HepG2 (cell line): ENCODE measurements around the gene CAMTA1. TPM values are rescaled to one million over a fixed set of nuclear protein-coding genes. Genes with fewer than 3 reads are reported as not detected.

Source experiments
- ATAC-seq: fragments of 200-7000 bp; cut with Tn5 transposase; 3 replicates; pipeline ENCODE4 v1.9.1; 2020; ENCODE audit warnings: mild to moderate bottlenecking, moderate library complexity
- BruUV-seq: library from RNA; stranded (reverse); fragments of 400-500 nt; replicated peaks from 2 replicates; lab custom pipeline; 2021; lab: Mats Ljungman, UMichigan
- CTCF ChIA-PET: fragments of 300-600 bp; formaldehyde crosslinking; extraction: SDS; loops from one replicate; lab custom pipeline; 2021; ENCODE audit warnings: low total read pairs, inconsistent platforms, low intra/inter-chr PET ratio; lab: Yijun Ruan, JAX
- POLR2A ChIA-PET: fragments of 350-600 bp; sonication (Branson Sonifier 250); formaldehyde crosslinking; loops from one replicate; lab custom pipeline; 2020; ENCODE audit warnings: antibody characterized with exemption, inconsistent platforms; lab: Yijun Ruan, JAX
- DNase-seq: peaks from one replicate; pipeline ENCODE4 v3.0.0-alpha.2; 2015; ENCODE audit warnings: low spot score
- FAIRE-seq: peaks from 3 replicates; lab custom pipeline; 2011; peaks lifted over from hg19 to GRCh38; lab: Jason Lieb, UNC
- H2AFZ ChIP-seq: one replicate; pipeline ENCODE4 v1.6.1; 2011; ENCODE audit warnings: low read length, inconsistent platforms
- H3K27ac ChIP-seq: fragments of 300-600 bp; 3 replicates; pipeline ENCODE4 v1.8.0; 2011; ENCODE audit warnings: mixed run types, mild to moderate bottlenecking, mixed read lengths, low read length, inconsistent platforms; ENCODE audit not compliant: insufficient read depth; ENCODE audit errors: extremely low read length
- H3K27me3 ChIP-seq, 2 experiments: fragments of 200-600 bp in 1 of 2; 2 replicates in 1 of 2; 3 replicates in 1 of 2; pipeline versions ENCODE4 v1.6.0 to v1.8.0; 2011; ENCODE audit warnings: low read length in 2 of 2, mild to moderate bottlenecking in 2 of 2, moderate library complexity in 2 of 2, inconsistent platforms in 1 of 2; ENCODE audit not compliant: insufficient read depth in 2 of 2, control insufficient read depth in 1 of 2
- H3K36me3 ChIP-seq, 2 experiments: fragments of 200-600 bp in 1 of 2; replicated peaks in 1 of 2; 2 replicates in 1 of 2; 3 replicates in 1 of 2; pipeline versions ENCODE4 v1.5.1 to v1.8.0; 2011; ENCODE audit warnings: low read length in 2 of 2, inconsistent platforms in 1 of 2; ENCODE audit not compliant: insufficient read depth in 2 of 2, control insufficient read depth in 1 of 2
- H3K4me1 ChIP-seq: 2 replicates; pipeline ENCODE4 v1.5.1; 2012; ENCODE audit warnings: low read length, inconsistent platforms; ENCODE audit not compliant: insufficient read depth
- H3K4me2 ChIP-seq: 2 replicates; pipeline ENCODE4 v1.6.0; 2011; ENCODE audit warnings: low read depth, low read length, inconsistent platforms
- H3K4me3 ChIP-seq, 3 experiments: fragments of 200-600 bp in 1 of 3; sonication (generic), shearing (Covaris generic) in 1 of 3; replicated peaks in 1 of 3; 2 replicates each; pipeline ENCODE4 v1.5.1; 2011 to 2016; ENCODE audit warnings: low read length in 3 of 3, inconsistent platforms in 2 of 3, low read depth in 2 of 3, mild to moderate bottlenecking in 2 of 3, control low read depth in 1 of 3, mixed read lengths in 1 of 3; ENCODE audit not compliant: insufficient read depth in 1 of 3
- H3K79me2 ChIP-seq: one replicate; pipeline ENCODE4 v1.6.1; 2011; ENCODE audit warnings: low read length, inconsistent platforms; ENCODE audit not compliant: insufficient read depth
- H3K9ac ChIP-seq: 2 replicates; pipeline ENCODE4 v1.6.0; 2011; ENCODE audit warnings: mild to moderate bottlenecking, low read depth, low read length, inconsistent platforms; ENCODE audit not compliant: insufficient read depth
- H3K9me3 ChIP-seq: 2 replicates; pipeline ENCODE4 v1.5.1; 2012; ENCODE audit warnings: mild to moderate bottlenecking, low read length
- H4K20me1 ChIP-seq: 2 replicates; pipeline ENCODE4 v1.6.0; 2011; ENCODE audit warnings: inconsistent platforms, mild to moderate bottlenecking, low read length, moderate library complexity; ENCODE audit not compliant: insufficient read depth
- BCL3 ChIP-seq: sonication (generic); formaldehyde crosslinking; IDR thresholded peaks from 2 replicates; pipeline ENCODE4 v1.5.1; 2020; ENCODE audit warnings: mild to moderate bottlenecking, missing genetic modification reagents, moderate library complexity
- GPN1 ChIP-seq: sonication (generic); formaldehyde crosslinking; IDR thresholded peaks from 2 replicates; pipeline ENCODE4 v1.5.1; 2020; ENCODE audit warnings: missing genetic modification reagents, borderline replicate concordance
- HNF4A ChIP-seq: sonication (generic); formaldehyde crosslinking; IDR thresholded peaks from 2 replicates; pipeline ENCODE4 v1.4.0; 2020; ENCODE audit warnings: missing genetic modification reagents
- KLF13 ChIP-seq: sonication (generic); formaldehyde crosslinking; IDR thresholded peaks from 2 replicates; pipeline ENCODE4 v1.4.0; 2020; ENCODE audit warnings: mild to moderate bottlenecking, missing genetic modification reagents
- NKX3-1 ChIP-seq: sonication (generic); formaldehyde crosslinking; IDR thresholded peaks from 2 replicates; pipeline ENCODE4 v1.5.0; 2020; ENCODE audit warnings: missing genetic modification reagents
- NR2F6 ChIP-seq, 2 experiments: IDR thresholded peaks; 2 replicates each; pipeline ENCODE4 v1.6.1; 2016; ENCODE audit warnings: antibody characterized with exemption in 1 of 2, mild to moderate bottlenecking in 1 of 2
- REL ChIP-seq: sonication (generic); formaldehyde crosslinking; conservative IDR thresholded peaks from 2 replicates; pipeline ENCODE4 v1.8.0; 2022; ENCODE audit warnings: mild to moderate bottlenecking, missing genetic modification reagents, moderate library complexity
- SP2 ChIP-seq: sonication (generic); formaldehyde crosslinking; IDR thresholded peaks from 2 replicates; pipeline ENCODE4 v1.5.1; 2020; ENCODE audit warnings: mild to moderate bottlenecking, missing genetic modification reagents
- ZC3H4 ChIP-seq: sonication (generic); formaldehyde crosslinking; IDR thresholded peaks from 2 replicates; pipeline ENCODE4 v1.4.0; 2020; ENCODE audit warnings: missing genetic modification reagents, borderline replicate concordance
- ZNF180 ChIP-seq: sonication (generic); formaldehyde crosslinking; IDR thresholded peaks from 2 replicates; pipeline ENCODE4 v1.4.0; 2020; ENCODE audit warnings: low read depth, missing genetic modification reagents, borderline replicate concordance
- ZNF281 ChIP-seq: sonication (generic); formaldehyde crosslinking; IDR thresholded peaks from 2 replicates; pipeline ENCODE4 v1.4.0; 2020; ENCODE audit warnings: missing genetic modification reagents, borderline replicate concordance
- ZNF382 ChIP-seq: sonication (generic); formaldehyde crosslinking; IDR thresholded peaks from 2 replicates; pipeline ENCODE4 v1.5.0; 2020; ENCODE audit warnings: missing genetic modification reagents, mild to moderate bottlenecking, borderline replicate concordance
- ZSCAN20 ChIP-seq: sonication (generic); formaldehyde crosslinking; IDR thresholded peaks from 2 replicates; pipeline ENCODE4 v1.4.0; 2020; ENCODE audit warnings: missing genetic modification reagents, mild to moderate bottlenecking, borderline replicate concordance
- WGBS: methylation state at CpG from one replicate; pipeline ENCODE4 v1.1.6; 2017; ENCODE audit warnings: low lambda C conversion rate; 5-methylcytosine and 5-hydroxymethylcytosine counted together
- in situ Hi-C: cut with HindIII; loops from 2 replicates; pipeline ENCODE4 v1.10.0; 2017; ENCODE audit warnings: low pct_unique_long_range_greater_than_20kb; ENCODE audit not compliant: extremely low pct_ligation_motif_present
- intact Hi-C: fragments of 100-400 bp; cut with micrococcal nuclease; formaldehyde crosslinking; loops from one replicate; pipeline ENCODE4 v1.10.0; 2022; ENCODE audit not compliant: unreplicated experiment
- polyA plus RNA-seq, 8 experiments: library from polyadenylated mRNA; depleted of rRNA in 3 of 8; stranded (reverse) in 7 of 8; unstranded in 1 of 8; fragments of >200 nt; fragmentation: Illumina TruSeq in 4 of 8; extraction: Trizol in 4 of 8; gene quantifications; 2 replicates each; pipeline versions ENCODE4 v1.2.1 to v1.2.3, GENCODE V29; 2011 to 2016; ENCODE audit warnings: low read depth in 4 of 8, missing spikeins in 1 of 8, mixed read lengths in 1 of 8; ENCODE audit not compliant: insufficient read depth in 1 of 8
- total RNA-seq, 5 experiments: library from RNA; depleted of rRNA; stranded (reverse); fragments of >200 nt; fragmentation: Illumina TruSeq; extraction: Trizol; gene quantifications; 2 replicates each; pipeline ENCODE4 v1.2.3, GENCODE V29; 2016; ENCODE audit warnings: low read depth in 1 of 5

The CAMTA1 gene
- total and polyA plus RNA-seq, 2 of the 13 experiments (the other 11 are each of a cell fraction or from before 2014, with no cell fraction given), result 25.0 to 36.4 TPM

- 52% methylated on average over 13 of the region's 18 CpGs for WGBS
- H3K9ac ChIP-seq, result no peak overlapping the region
Observed at GRCh38 chr1:7640350-7640749, 855.1 kb downstream of the CAMTA1 start.

More at GRCh38 chr1:7640350-7640749, 855.1 kb downstream of the CAMTA1 start:
- BruUV-seq, result no TSS peak
- TF ChIP-seq NR2F6 (IDR thresholded peaks at IDR 0.05) (no peak), NR2F6 (CRISPR knock-in tag; IDR thresholded peaks at IDR 0.05) (no peak), ZSCAN20 (CRISPR knock-in tag) (no peak), BCL3 (CRISPR knock-in tag) (no peak), ZNF281 (no peak), ZC3H4 (CRISPR knock-in tag) (no peak), NKX3-1 (CRISPR knock-in tag) (no peak), KLF13 (CRISPR knock-in tag) (no peak), ZNF180 (CRISPR knock-in tag) (no peak), GPN1 (CRISPR knock-in tag) (no peak), SP2 (CRISPR knock-in tag) (no peak), ZNF382 (CRISPR knock-in tag) (no peak), HNF4A (CRISPR knock-in tag) (no peak), REL (no peak)
- no peaks in the 10 kb centered on the region for H3K9me3 ChIP-seq
- no peak overlapping the region for H2AFZ ChIP-seq
- no peak overlapping the region for H3K4me2 ChIP-seq
- no peaks in the 10 kb centered on the region for H3K36me3 ChIP-seq
- no peaks in the 10 kb centered on the region for H3K4me1 ChIP-seq
- H3K79me2 ChIP-seq, result no peaks in the 10 kb centered on the region
- H3K27me3 ChIP-seq, result peaks cover 7 to 57% of the 10 kb centered on the region in 2 experiments
- H3K4me3 ChIP-seq, result no peak overlapping the region
- FAIRE-seq (no peak), ATAC-seq (no peak), DNase-seq (no peak)
- H3K27ac ChIP-seq, result no peak overlapping the region
- in situ Hi-C loops (loop anchor here (10.0 to 25.0 kb wide), 2 partner anchors 406 to 578 kb away; no protein-coding TSS in a partner anchor), intact Hi-C loops (no loop called here)
- POLR2A ChIA-PET, result no interaction called here
- no peaks in the 10 kb centered on the region for H4K20me1 ChIP-seq
- CTCF ChIA-PET, result no interaction called here
